Mucosa of rectum (tissue), 2 donors: ENCODE results near the gene METTL16.

ENCODE experiments used
- H3K27ac ChIP-seq, 2 donors: one replicate each; pipeline ENCODE4 v1.7.0; 2013; ENCODE audit warnings: inconsistent platforms in 2 of 2, low read depth in 2 of 2, low read length in 2 of 2
- H3K27me3 ChIP-seq, 2 donors: one replicate each; pipeline ENCODE4 v1.7.0; 2013; ENCODE audit warnings: low read length in 2 of 2; ENCODE audit not compliant: control insufficient read depth in 2 of 2, insufficient read depth in 2 of 2
- H3K36me3 ChIP-seq, 2 donors: one replicate each; pipeline ENCODE4 v1.7.0; 2013; ENCODE audit warnings: low read length in 2 of 2; ENCODE audit not compliant: control insufficient read depth in 2 of 2, insufficient read depth in 2 of 2
- H3K4me1 ChIP-seq, 2 donors: one replicate each; pipeline ENCODE4 v1.7.0; 2013; ENCODE audit warnings: low read length in 2 of 2, mild to moderate bottlenecking in 1 of 2; ENCODE audit not compliant: control insufficient read depth in 2 of 2, insufficient read depth in 2 of 2
- H3K4me3 ChIP-seq, 2 donors: one replicate each; pipeline ENCODE4 v1.7.0; 2013; ENCODE audit warnings: low read length in 2 of 2
- H3K9ac ChIP-seq, 2 donors: one replicate each; pipeline ENCODE4 v1.7.0; 2013; ENCODE audit warnings: low read length in 2 of 2, low read depth in 1 of 2, mild to moderate bottlenecking in 1 of 2
- H3K9me3 ChIP-seq, 2 donors: one replicate each; pipeline ENCODE4 v1.7.0; 2013; ENCODE audit warnings: low read length in 2 of 2; ENCODE audit not compliant: control insufficient read depth in 2 of 2
- donor health status: healthy.
- donor health status: Normal muscosa, but diverticular disease.

Gene METTL16

GRCh38 chr17:2399572-2400473 is 111.9 kb downstream of the METTL16 start:
- Histone ChIP-seq H3K4me3 (peak overlapping the region; percentile 89 to 91), H3K27me3 (no peaks in the 10 kb centered on the region), H3K9ac (peak overlapping the region; percentile 98 to 99), H3K36me3 (no peaks in the 10 kb centered on the region), H3K9me3 (no peaks in the 10 kb centered on the region), H3K27ac (peak overlapping the region; percentile 100), H3K4me1 (peaks cover 64 to 68% of the 10 kb centered on the region in 2 donors)

GRCh38 chr17:2398655-2399571 is 112.8 kb downstream of the METTL16 start:
- H3K4me1 ChIP-seq: peaks cover 66 to 70% of the 10 kb centered on the region in 2 donors

GRCh38 chr17:2398182-2398581 is 113.5 kb downstream of the METTL16 start:
- H3K36me3 ChIP-seq: no peaks in the 10 kb centered on the region
- peaks cover 58 to 63% of the 10 kb centered on the region in 2 donors for H3K4me1 ChIP-seq
- no peaks in the 10 kb centered on the region for H3K9me3 ChIP-seq
- H3K27me3 ChIP-seq: no peaks in the 10 kb centered on the region
- H3K4me3 ChIP-seq: peak overlapping the region; percentile 32 to 46
- H3K27ac ChIP-seq: peak overlapping the region; percentile 100
- H3K9ac ChIP-seq: peak overlapping the region in 1 of 2 donors; percentile 36

More at GRCh38 chr17:2398655-2399571, 112.8 kb downstream of the METTL16 start:
- peak overlapping the region; percentile 89 to 91 for H3K4me3 ChIP-seq
- no peaks in the 10 kb centered on the region for H3K27me3 ChIP-seq
- H3K9me3 ChIP-seq: no peaks in the 10 kb centered on the region
- peak overlapping the region; percentile 98 to 99 for H3K9ac ChIP-seq
- peak overlapping the region; percentile 100 for H3K27ac ChIP-seq
- H3K36me3 ChIP-seq: no peaks in the 10 kb centered on the region

GRCh38 chr17:2397247-2398171 is 114.2 kb downstream of the METTL16 start:
- H3K36me3 ChIP-seq: no peaks in the 10 kb centered on the region
- peak overlapping the region; percentile 96 to 100 for H3K27ac ChIP-seq
- H3K27me3 ChIP-seq: no peaks in the 10 kb centered on the region
- peak overlapping the region; percentile 56 for H3K4me3 ChIP-seq
- no peaks in the 10 kb centered on the region for H3K9me3 ChIP-seq
- H3K4me1 ChIP-seq: peaks cover 52 to 58% of the 10 kb centered on the region in 2 donors
- peak overlapping the region; percentile 68 to 92 for H3K9ac ChIP-seq

GRCh38 chr17:2396568-2397246 is 115.0 kb downstream of the METTL16 start:
- H3K4me1 ChIP-seq: peaks cover 55 to 62% of the 10 kb centered on the region in 2 donors
- peak overlapping the region; percentile 79 to 92 for H3K9ac ChIP-seq

GRCh38 chr17:2396192-2396567 is 115.5 kb downstream of the METTL16 start:
- no peaks in the 10 kb centered on the region for H3K27me3 ChIP-seq
- H3K9me3 ChIP-seq: no peaks in the 10 kb centered on the region
- H3K36me3 ChIP-seq: no peaks in the 10 kb centered on the region
- peak overlapping the region; percentile 96 to 100 for H3K27ac ChIP-seq
- H3K4me3 ChIP-seq: peak overlapping the region; percentile 56 to 63
- H3K9ac ChIP-seq: peak overlapping the region; percentile 79 to 92
- H3K4me1 ChIP-seq: peaks cover 60 to 67% of the 10 kb centered on the region in 2 donors

More at GRCh38 chr17:2396568-2397246, 115.0 kb downstream of the METTL16 start:
- no peaks in the 10 kb centered on the region for H3K27me3 ChIP-seq
- peak overlapping the region; percentile 96 to 100 for H3K27ac ChIP-seq
- H3K4me3 ChIP-seq: peak overlapping the region; percentile 56 to 63
- H3K9me3 ChIP-seq: no peaks in the 10 kb centered on the region
- H3K36me3 ChIP-seq: no peaks in the 10 kb centered on the region

- Histone ChIP-seq H3K9ac (peak overlapping the region; percentile 79 to 92), H3K4me3 (peak overlapping the region in 1 of 2 donors; percentile 63), H3K27me3 (no peaks in the 10 kb centered on the region), H3K9me3 (no peaks in the 10 kb centered on the region), H3K4me1 (peaks cover 66 to 71% of the 10 kb centered on the region in 2 donors), H3K27ac (peak overlapping the region; percentile 96 to 100), H3K36me3 (no peaks in the 10 kb centered on the region)
Measured at GRCh38 chr17:2395258-2396181, 116.2 kb downstream of the METTL16 start.

- H3K4me1 ChIP-seq: peaks cover 68 to 70% of the 10 kb centered on the region in 2 donors
- no peaks in the 10 kb centered on the region for H3K27me3 ChIP-seq
- H3K27ac ChIP-seq: peak overlapping the region; percentile 3 to 100
- H3K4me3 ChIP-seq: no peak overlapping the region
- H3K36me3 ChIP-seq: no peaks in the 10 kb centered on the region
- peak overlapping the region; percentile 8 to 53 for H3K9ac ChIP-seq
- no peaks in the 10 kb centered on the region for H3K9me3 ChIP-seq
Measured at GRCh38 chr17:2394775-2395201, 116.9 kb downstream of the METTL16 start.
